Middle frontal gyrus (tissue), 1 donor: ENCODE data around the gene SLC34A3.
"Not testable (repeated sequence)": the region's sequence is repeated elsewhere in the genome, so short reads cannot be mapped to it uniquely, and the experiment has no call there.

Experiments
- DNase-seq: peaks from one replicate; pipeline ENCODE4 v3.0.0-alpha.2; 2015; ENCODE audit warnings: low spot score; ENCODE audit errors: extremely low spot score

Gene SLC34A3

GRCh38 chr9:137255448-137256114 lies 24.9 kb downstream of the SLC34A3 start:
- no peak for DNase-seq

GRCh38 chr9:137256362-137256761 lies 25.7 kb downstream of the SLC34A3 start:
- DNase-seq, result no peak

- DNase-seq, result no peak
These were observed 26.2 kb downstream of the SLC34A3 start for GRCh38 chr9:137256856-137257255.

- DNase-seq, result not testable (repeated sequence)
These were observed 31.6 kb downstream of the SLC34A3 start for GRCh38 chr9:137262173-137262908.

GRCh38 chr9:137262909-137263285 lies 32.2 kb downstream of the SLC34A3 start:
- DNase-seq, result no peak

GRCh38 chr9:137263506-137263905 lies 32.8 kb downstream of the SLC34A3 start:
- no peak for DNase-seq

- DNase-seq, result no peak
These were observed 33.4 kb downstream of the SLC34A3 start for GRCh38 chr9:137264067-137264466.

GRCh38 chr9:137265496-137266161 lies 34.9 kb downstream of the SLC34A3 start:
- no peak for DNase-seq

- DNase-seq, result no peak
These were observed 35.4 kb downstream of the SLC34A3 start for GRCh38 chr9:137266162-137266527.

- no peak for DNase-seq
These were observed 36.1 kb downstream of the SLC34A3 start for GRCh38 chr9:137266585-137267453.

GRCh38 chr9:137267933-137268355 lies 37.2 kb downstream of the SLC34A3 start:
- no peak for DNase-seq

- DNase-seq, result no peak
These were observed 38.0 kb downstream of the SLC34A3 start for GRCh38 chr9:137268538-137269201.

- DNase-seq, result no peak
These were observed 38.6 kb downstream of the SLC34A3 start for GRCh38 chr9:137269231-137269772.

GRCh38 chr9:137270929-137271695 lies 40.4 kb downstream of the SLC34A3 start:
- DNase-seq, result no peak

GRCh38 chr9:137271696-137272076 lies 41.0 kb downstream of the SLC34A3 start:
- DNase-seq, result no peak

- no peak for DNase-seq
These were observed 41.8 kb downstream of the SLC34A3 start for GRCh38 chr9:137272241-137273094.

- no peak for DNase-seq
These were observed 42.4 kb downstream of the SLC34A3 start for GRCh38 chr9:137273095-137273490.

GRCh38 chr9:137273611-137274320 lies 43.1 kb downstream of the SLC34A3 start:
- DNase-seq, result no peak
